ENCODE results near the gene CIB4. TPM values are rescaled to one million over a fixed set of nuclear protein-coding genes. Genes with fewer than 3 reads are reported as not detected.
"Not testable (repeated sequence)": the region's sequence is repeated elsewhere in the genome, so short reads cannot be mapped to it uniquely, and the experiment has no call there.

CIB4 gene
- total RNA-seq, 2 experiments from 2014 or later: not detected

- H3K36me3 Mint-ChIP-seq (ENCODE audit: low read depth): no peaks in the 10 kb centered on the region
- H3K27ac Mint-ChIP-seq: no peak overlapping the region
- CTCF ChIA-PET: no interaction called here
- H3K27me3 Mint-ChIP-seq: peaks cover 9% of the 10 kb centered on the region
- H3K4me1 Mint-ChIP-seq: no peaks in the 10 kb centered on the region
- no peak overlapping the region for H3K4me3 Mint-ChIP-seq
- intact Hi-C loops (cut with DNase I, micrococcal nuclease): loop anchor here in 1 of 2 experiments (10.0 kb wide), 1 partner anchor 615 kb away; no protein-coding TSS in a partner anchor
- POLR2A ChIA-PET: no interaction called here
- ATAC-seq (no peak), DNase-seq (no peak)
- H3K9me3 Mint-ChIP-seq (ENCODE audit: low read depth): no peaks in the 10 kb centered on the region
Measured at GRCh38 chr2:26569216-26570082, 71.7 kb downstream of the CIB4 start.

GRCh38 chr2:26568076-26568890, 72.9 kb downstream of the CIB4 start:
- ATAC-seq (no peak), DNase-seq (no peak)
- Mint-ChIP-seq H3K36me3 (ENCODE audit: low read depth) (no peaks in the 10 kb centered on the region), H3K27me3 (peaks cover 16% of the 10 kb centered on the region), H3K9me3 (ENCODE audit: low read depth) (no peaks in the 10 kb centered on the region), H3K27ac (no peak overlapping the region), H3K4me3 (no peak overlapping the region), H3K4me1 (no peaks in the 10 kb centered on the region)
- intact Hi-C loops (cut with DNase I, micrococcal nuclease): no loop called here
- CTCF ChIA-PET: no interaction called here
- POLR2A ChIA-PET: no interaction called here

- CTCF ChIA-PET: no interaction called here
- H3K9me3 Mint-ChIP-seq (ENCODE audit: low read depth): no peaks in the 10 kb centered on the region
- H3K4me3 Mint-ChIP-seq: no peak overlapping the region
- POLR2A ChIA-PET: no interaction called here
- H3K4me1 Mint-ChIP-seq: no peaks in the 10 kb centered on the region
- intact Hi-C loops (cut with DNase I, micrococcal nuclease): no loop called here
- ATAC-seq: no peak
- DNase-seq: no peak
- H3K36me3 Mint-ChIP-seq (ENCODE audit: low read depth): no peaks in the 10 kb centered on the region
- no peak overlapping the region for H3K27ac Mint-ChIP-seq
- peaks cover 21% of the 10 kb centered on the region for H3K27me3 Mint-ChIP-seq
Measured at GRCh38 chr2:26567534-26567933, 73.6 kb downstream of the CIB4 start.

GRCh38 chr2:26566731-26567130, 74.4 kb downstream of the CIB4 start:
- H3K4me1 Mint-ChIP-seq; H3K4me3 Mint-ChIP-seq; ATAC-seq; DNase-seq; H3K27ac Mint-ChIP-seq; intact Hi-C loops (cut with DNase I, micrococcal nuclease); H3K36me3 Mint-ChIP-seq (ENCODE audit: low read depth); POLR2A ChIA-PET; H3K9me3 Mint-ChIP-seq (ENCODE audit: low read depth); CTCF ChIA-PET: not testable (repeated sequence)
- peaks cover 26% of the 10 kb centered on the region for H3K27me3 Mint-ChIP-seq

DNA sequence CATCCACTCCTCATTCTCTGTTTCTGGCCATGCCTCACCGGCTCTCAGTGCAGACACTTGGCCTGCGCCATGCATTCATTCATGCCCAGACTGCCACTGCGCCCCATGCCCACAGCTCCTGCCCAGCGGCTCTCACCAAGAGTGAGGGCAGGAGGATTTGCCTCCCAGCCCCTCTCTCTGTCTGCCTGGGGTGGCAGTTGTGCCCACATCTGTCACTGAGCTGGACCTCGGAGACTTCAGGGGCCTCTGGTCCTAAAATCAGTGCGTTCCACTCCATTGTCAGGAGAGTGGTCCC, 75.1 kb downstream of the CIB4 start:
- H3K4me3 Mint-ChIP-seq: no peak overlapping the region
- no peak for ATAC-seq
- H3K27me3 Mint-ChIP-seq: peaks cover 30% of the 10 kb centered on the region
- ChIA-PET POLR2A (no interaction called here), CTCF (interaction anchor here (0.8 kb wide), 1 partner anchor 10 kb away, joined by 3 read pairs; no protein-coding TSS in a partner anchor)
- intact Hi-C loops (cut with DNase I, micrococcal nuclease): no loop called here
- H3K9me3 Mint-ChIP-seq (ENCODE audit: low read depth): no peaks in the 10 kb centered on the region
- no peak overlapping the region for H3K27ac Mint-ChIP-seq
- no peak for DNase-seq
- H3K36me3 Mint-ChIP-seq (ENCODE audit: low read depth): no peaks in the 10 kb centered on the region
- peaks cover 5% of the 10 kb centered on the region for H3K4me1 Mint-ChIP-seq

DNA sequence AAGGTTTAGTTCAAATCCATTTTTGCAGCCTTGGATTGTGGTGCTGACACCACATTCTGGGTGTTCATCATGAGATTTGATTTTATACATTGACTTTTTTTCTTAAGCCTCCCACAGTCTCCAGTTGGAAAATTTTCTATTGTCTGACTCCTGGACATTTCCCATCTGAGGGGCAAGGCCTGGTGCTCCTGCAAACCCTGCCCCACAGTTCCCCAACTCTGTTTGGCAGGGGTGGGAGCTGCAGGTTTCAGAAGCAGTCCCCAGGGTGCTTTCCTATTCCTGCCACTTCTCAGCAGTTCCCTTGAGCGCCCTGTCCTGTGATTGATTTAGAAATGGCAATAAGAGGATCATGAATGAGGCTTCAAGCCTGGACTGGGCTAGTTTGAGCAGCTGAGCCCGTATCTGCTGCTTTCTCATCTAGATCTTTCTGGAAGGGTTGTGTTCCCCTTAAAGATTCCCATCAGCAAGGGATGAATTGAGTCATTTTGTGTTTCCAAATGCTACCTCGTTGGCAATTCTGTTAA, 77.0 kb downstream of the CIB4 start:
- Mint-ChIP-seq H3K27me3 (peaks cover 39% of the 10 kb centered on the region), H3K4me1 (peaks cover 5% of the 10 kb centered on the region), H3K9me3 (ENCODE audit: low read depth) (no peaks in the 10 kb centered on the region), H3K36me3 (ENCODE audit: low read depth) (no peaks in the 10 kb centered on the region), H3K27ac (no peak overlapping the region), H3K4me3 (no peak overlapping the region)
- ChIA-PET CTCF (interaction anchor here (2.5 kb wide), 1 partner anchor 13 kb away, joined by 9 read pairs; no protein-coding TSS in a partner anchor), POLR2A (no interaction called here)
- no peak for ATAC-seq
- intact Hi-C loops (cut with DNase I, micrococcal nuclease): no loop called here
- DNase-seq: peak; percentile 1

- peaks cover 40% of the 10 kb centered on the region for H3K27me3 Mint-ChIP-seq
- no peak overlapping the region for H3K27ac Mint-ChIP-seq
- H3K4me1 Mint-ChIP-seq: peaks cover 5% of the 10 kb centered on the region
- intact Hi-C loops (cut with DNase I, micrococcal nuclease): no loop called here
- DNase-seq (peak; percentile 4), ATAC-seq (no peak)
- CTCF ChIA-PET: interaction anchor here (2.5 kb wide), 1 partner anchor 14 kb away, joined by 9 read pairs; no protein-coding TSS in a partner anchor
- POLR2A ChIA-PET: no interaction called here
- H3K36me3 Mint-ChIP-seq (ENCODE audit: low read depth): no peaks in the 10 kb centered on the region
- no peaks in the 10 kb centered on the region for H3K9me3 Mint-ChIP-seq (ENCODE audit: low read depth)
- H3K4me3 Mint-ChIP-seq: no peak overlapping the region
Measured at GRCh38 chr2:26563686-26564085, 77.5 kb downstream of the CIB4 start.

DNA sequence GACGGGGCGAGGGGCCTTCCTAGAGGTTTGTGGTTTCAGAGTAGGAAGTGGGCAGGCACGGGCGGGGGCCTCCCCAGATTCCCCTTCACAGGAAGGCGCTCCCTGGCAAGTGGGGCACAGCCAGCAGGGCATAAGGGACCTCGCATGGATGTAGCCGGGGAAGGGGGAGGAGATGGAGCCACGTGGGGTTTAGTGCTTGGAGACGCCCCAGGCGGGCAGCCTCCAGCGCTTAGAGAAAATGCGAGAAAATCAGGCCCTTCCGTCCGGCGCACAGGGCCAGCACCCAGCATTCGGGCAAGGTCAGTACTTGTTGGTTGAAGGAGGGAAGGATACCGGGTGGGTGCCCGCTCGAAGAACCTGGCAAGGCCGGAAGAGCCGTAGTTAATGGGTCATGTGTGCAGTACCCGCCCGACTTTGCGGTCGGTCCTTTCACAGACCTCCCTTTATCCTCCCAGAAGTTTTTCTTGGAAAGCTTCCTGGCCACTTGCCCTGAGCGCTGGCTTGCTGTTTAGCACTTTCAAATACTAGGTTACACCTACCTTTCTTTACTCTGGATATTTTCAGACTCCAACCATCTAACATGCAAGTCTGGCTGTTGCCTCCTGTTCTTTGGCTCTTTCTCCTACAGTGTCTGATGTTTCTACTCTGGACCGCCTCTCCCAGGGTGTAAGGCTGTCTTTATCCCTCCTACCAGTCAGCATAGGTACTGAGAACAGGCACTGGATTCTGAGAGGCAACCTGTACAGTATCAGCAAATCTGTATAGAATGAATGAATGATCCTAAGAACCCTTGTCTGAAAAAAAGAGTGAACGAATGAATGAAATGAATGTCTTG, 78.1 kb downstream of the CIB4 start:
- POLR2A ChIA-PET: no interaction called here
- no peaks in the 10 kb centered on the region for H3K36me3 Mint-ChIP-seq (ENCODE audit: low read depth)
- CTCF ChIA-PET: interaction anchor here (2.5 kb wide), 1 partner anchor 14 kb away, joined by 9 read pairs; no protein-coding TSS in a partner anchor
- H3K27ac Mint-ChIP-seq: no peak overlapping the region
- peaks cover 42% of the 10 kb centered on the region for H3K27me3 Mint-ChIP-seq
- H3K4me3 Mint-ChIP-seq: no peak overlapping the region
- ATAC-seq (no peak), DNase-seq (peak; percentile 18)
- intact Hi-C loops (cut with DNase I, micrococcal nuclease): no loop called here
- peaks cover 5% of the 10 kb centered on the region for H3K4me1 Mint-ChIP-seq
- no peaks in the 10 kb centered on the region for H3K9me3 Mint-ChIP-seq (ENCODE audit: low read depth)

GRCh38 chr2:26561918-26562810, 79.0 kb downstream of the CIB4 start:
- ChIA-PET POLR2A (no interaction called here), CTCF (interaction anchor here (0.7 to 2.5 kb wide), 2 partner anchors 15 to 45 kb away, joined by 3 to 9 read pairs; no protein-coding TSS in a partner anchor)
- H3K36me3 Mint-ChIP-seq (ENCODE audit: low read depth): no peaks in the 10 kb centered on the region
- ATAC-seq: peak; percentile 87
- H3K27me3 Mint-ChIP-seq: peaks cover 48% of the 10 kb centered on the region
- peak; percentile 60 for DNase-seq
- H3K4me1 Mint-ChIP-seq: peaks cover 5% of the 10 kb centered on the region
- H3K9me3 Mint-ChIP-seq (ENCODE audit: low read depth): no peaks in the 10 kb centered on the region
- no peak overlapping the region for H3K4me3 Mint-ChIP-seq
- H3K27ac Mint-ChIP-seq: no peak overlapping the region
- intact Hi-C loops (cut with DNase I, micrococcal nuclease): no loop called here

DNA sequence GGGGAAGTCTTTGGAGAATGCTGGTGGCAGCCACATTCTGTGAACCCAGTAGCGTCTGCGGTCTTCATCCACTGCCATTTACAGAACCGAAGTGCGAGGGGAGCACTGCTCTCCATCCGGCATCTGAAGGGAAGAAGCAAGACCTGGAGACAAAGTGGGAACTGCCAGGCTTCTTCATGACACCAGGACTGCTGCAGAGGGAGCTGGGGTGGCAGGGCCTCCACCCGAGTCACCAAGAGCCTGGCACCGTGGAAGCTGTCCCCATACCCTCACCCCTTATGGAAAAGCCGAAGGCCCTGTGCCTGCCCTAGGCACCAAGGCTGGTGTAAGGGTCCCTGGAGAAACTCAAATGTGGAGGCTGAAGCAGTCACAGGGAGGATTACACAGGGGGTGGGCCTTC, 79.8 kb downstream of the CIB4 start:
- H3K27me3 Mint-ChIP-seq: peaks cover 48% of the 10 kb centered on the region
- CTCF ChIA-PET: interaction anchor here (2.5 kb wide), 1 partner anchor 16 kb away, joined by 9 read pairs; no protein-coding TSS in a partner anchor
- no peaks in the 10 kb centered on the region for H3K9me3 Mint-ChIP-seq (ENCODE audit: low read depth)
- POLR2A ChIA-PET: no interaction called here
- no peaks in the 10 kb centered on the region for H3K36me3 Mint-ChIP-seq (ENCODE audit: low read depth)
- intact Hi-C loops (cut with DNase I, micrococcal nuclease): no loop called here
- H3K4me1 Mint-ChIP-seq: peaks cover 5% of the 10 kb centered on the region
- H3K4me3 Mint-ChIP-seq: no peak overlapping the region
- DNase-seq (no peak), ATAC-seq (no peak)
- H3K27ac Mint-ChIP-seq: no peak overlapping the region
